Renal pelvis (tissue), 4 donors: ENCODE results near the gene PLA2G4A. TPM values are rescaled to one million over a fixed set of nuclear protein-coding genes. Genes with fewer than 3 reads are reported as not detected.

ENCODE experiments used
- DNase-seq: peaks from one replicate; pipeline ENCODE4 v3.0.0-alpha.2; 2013
- polyA plus RNA-seq, 3 donors: library from polyadenylated mRNA; unstranded; fragments of 120-200 nt; gene quantifications; one replicate each; pipeline ENCODE4 v1.2.1, GENCODE V29; 2013; ENCODE audit not compliant: insufficient read length in 3 of 3

The PLA2G4A gene
- polyA plus RNA-seq, 3 donors, result 4.6 to 8.5 (median 8.3) TPM

DNA sequence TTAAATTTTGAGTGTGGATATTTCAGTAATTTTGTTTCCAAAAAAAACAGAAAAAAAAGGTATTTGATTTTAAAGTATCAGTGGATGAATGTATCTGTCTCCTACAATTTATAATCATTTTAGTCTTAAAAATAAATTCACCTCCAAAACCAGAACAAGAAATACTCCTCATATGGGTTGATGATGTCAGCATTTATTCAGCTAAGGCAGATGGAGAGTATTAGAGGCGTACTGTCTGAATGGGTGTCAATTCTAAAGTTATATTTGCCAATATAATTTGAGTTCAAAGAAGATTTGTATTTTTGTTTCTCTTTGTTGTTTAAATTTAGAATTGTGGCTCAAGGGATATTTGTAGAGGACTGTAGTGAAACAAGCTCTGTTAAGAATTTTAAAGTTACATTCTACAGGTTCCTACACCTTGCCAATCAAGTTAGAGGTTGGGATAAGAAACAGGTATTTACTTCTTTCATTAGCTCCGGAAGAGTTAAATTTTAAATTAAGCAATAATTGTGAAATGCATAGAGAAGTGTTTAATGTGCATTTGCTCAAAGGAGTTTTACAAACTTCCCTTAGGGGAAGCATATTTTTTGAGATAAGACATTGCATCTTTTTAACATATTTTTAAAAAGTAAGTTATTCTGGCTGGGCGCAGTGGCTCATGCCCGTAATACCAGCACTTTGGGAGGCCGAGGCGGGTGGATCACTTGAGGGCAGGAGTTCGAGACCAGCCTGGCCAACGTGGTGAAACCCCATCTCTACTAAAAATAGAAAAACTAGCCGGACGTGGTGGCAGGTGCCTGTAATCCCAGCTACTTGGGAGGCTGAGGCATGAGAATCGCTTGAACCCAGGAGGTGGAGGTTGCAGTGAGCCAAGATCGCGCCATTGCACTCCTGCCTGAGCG, 1.2 kb downstream of the PLA2G4A start:
- no peak for DNase-seq

DNA sequence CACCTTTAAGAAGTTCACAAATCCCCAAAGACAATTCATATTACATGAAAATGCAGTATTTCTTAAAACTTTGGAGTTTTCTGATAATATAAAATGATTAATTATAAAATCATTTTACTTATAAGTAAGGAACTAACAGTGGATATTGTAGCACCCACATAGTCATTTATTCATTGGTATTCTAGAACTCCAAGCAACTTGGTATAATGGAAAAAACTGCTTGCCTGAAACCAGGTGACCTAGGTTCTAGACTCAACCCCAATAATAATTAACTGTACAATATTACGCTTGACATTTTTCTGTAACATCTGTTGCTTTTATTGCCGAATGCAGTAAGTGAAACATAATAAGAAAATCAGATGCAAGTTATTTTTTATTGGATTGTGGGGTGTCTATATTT, 2.4 kb downstream of the PLA2G4A start:
- DNase-seq, result no peak

DNA sequence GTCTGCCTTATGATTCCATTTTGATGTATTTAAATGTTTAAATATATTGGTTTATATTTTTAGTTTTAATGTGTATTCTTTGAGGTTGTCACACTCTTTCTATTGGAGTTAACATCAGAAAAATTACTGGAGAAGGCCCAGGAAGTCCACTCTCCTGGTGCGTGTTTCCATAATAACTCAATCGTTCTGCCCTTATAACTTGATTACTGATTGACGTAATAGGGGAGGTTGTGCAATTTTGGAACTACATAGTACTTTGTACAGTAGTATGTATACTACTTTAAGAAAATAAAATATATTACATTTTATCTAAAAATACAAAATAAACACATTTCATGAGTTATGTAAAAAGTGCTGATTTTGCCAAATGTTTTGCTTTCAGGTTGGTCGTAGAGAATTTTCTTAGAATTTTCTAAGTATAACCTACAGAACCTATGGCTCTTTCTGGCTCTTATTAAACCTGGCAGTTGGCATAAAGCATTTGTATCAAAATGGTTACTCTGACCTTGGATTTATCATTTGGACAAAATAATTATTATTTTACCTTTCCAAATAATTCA, 5.7 kb downstream of the PLA2G4A start:
- DNase-seq, result no peak

- DNase-seq, result no peak
Observed at GRCh38 chr1:186835448-186835847, 6.7 kb downstream of the PLA2G4A start.

DNA sequence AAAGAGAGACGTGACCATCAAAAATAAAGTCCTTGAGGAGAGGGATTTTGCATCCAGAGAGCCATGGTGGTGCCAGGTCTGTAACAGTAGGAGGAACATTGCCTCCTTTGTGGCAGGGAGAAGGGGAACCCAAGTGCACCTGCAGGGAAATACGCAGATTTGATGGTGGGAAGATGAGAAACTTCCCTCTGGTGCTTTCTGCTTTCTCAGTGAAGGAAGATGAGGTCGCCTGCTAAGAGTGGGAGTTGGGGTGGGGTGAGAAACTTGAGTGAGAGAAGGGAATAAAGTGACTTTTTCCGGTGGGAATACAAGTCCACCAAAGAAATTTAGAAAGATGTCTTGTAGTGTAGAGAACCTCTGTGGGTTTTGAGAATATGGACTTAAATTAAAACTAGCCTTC, 9.1 kb downstream of the PLA2G4A start:
- no peak for DNase-seq

- DNase-seq, result peak; percentile 26
Observed at GRCh38 chr1:186838380-186839040, 9.8 kb downstream of the PLA2G4A start.

- DNase-seq, result no peak
Observed at GRCh38 chr1:186839041-186839400, 10.3 kb downstream of the PLA2G4A start.

DNA sequence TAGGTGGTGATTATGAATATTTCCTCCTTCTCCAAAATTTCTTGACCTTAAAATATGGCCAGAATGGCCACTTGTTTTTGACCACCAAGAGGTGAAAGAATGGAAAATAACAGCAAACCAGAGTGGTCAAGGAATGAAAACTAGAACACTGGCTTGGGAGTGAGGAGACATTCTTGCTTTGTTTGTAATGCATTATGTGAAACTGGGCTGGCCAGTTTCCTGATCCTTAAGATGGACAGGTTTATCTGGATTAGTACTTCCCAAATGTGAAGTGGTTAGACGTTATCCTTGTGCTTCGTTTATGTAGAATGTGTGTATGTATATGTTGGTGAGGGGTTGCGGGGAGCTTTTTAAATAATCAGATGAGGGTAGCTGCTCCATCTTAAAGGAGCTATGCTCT, 12.8 kb downstream of the PLA2G4A start:
- DNase-seq, result no peak

- no peak for DNase-seq
Observed at GRCh38 chr1:186842547-186842946, 13.8 kb downstream of the PLA2G4A start.

DNA sequence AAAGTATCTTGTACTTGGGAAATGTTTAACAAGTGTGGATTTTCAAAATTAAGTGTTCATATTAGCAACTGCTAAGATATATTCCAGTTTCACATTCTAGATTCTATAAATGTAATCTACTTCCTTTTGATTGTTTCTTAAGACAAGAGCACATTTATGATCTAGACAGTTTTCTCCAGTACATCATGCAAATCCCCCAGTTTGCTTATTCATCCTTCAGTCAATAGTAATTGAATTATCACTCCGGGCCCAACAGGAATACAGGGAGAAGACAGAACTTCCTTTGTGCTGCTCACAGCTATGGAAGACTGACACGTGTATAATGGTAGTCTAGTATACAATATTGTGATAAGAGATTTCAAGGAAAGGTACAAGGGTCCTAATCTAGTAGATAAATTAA, 14.5 kb downstream of the PLA2G4A start:
- DNase-seq, result no peak

DNA sequence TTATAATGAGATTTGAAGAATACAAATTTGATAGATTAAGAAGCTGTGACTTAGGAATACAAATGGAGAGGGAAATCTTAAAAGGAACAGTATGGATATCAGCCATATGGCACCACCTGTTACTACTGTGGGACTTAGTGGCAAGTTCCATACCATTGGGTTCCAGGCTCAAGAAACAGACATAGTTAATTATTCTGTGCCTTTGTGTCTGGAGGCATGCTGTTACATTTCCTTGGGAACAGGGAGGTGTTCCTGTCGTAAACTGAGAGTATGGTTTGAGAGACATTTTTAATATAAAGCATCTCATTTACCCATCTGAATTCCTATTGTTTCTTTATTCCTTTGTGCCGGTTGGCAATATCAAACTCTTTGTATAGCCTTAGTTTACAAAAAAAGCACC, 15.2 kb downstream of the PLA2G4A start:
- DNase-seq, result no peak

- no peak for DNase-seq
Observed at GRCh38 chr1:186845576-186846210, 16.9 kb downstream of the PLA2G4A start.

DNA sequence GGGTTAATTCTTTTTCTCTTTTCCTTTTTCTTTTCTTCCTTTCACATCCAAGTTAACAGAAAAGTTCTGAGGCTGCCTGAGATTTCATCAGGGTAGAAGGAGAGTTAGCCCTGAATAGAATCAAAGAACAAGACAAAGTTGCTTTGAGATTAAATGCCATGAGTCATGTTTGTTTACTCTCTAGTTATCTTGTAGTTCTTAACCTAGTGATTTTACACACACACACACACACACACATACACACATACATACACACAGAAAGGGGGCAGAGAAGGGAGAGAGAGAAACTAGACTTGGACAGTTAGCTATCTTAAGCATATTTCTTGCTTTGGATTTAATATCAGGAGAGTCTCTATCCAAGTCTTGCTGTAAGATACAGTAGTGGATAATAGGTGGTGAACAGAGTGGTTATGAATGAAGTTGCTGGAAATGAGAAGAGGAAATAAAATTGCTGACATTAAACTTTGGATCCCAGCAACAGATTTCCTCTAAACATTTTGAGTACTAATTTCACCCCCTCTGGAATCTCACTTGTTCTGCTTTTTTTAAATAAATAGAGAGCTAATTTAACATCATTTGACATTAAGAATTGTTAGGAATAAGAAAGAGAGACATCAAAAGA, 19.9 kb downstream of the PLA2G4A start:
- DNase-seq, result no peak

DNA sequence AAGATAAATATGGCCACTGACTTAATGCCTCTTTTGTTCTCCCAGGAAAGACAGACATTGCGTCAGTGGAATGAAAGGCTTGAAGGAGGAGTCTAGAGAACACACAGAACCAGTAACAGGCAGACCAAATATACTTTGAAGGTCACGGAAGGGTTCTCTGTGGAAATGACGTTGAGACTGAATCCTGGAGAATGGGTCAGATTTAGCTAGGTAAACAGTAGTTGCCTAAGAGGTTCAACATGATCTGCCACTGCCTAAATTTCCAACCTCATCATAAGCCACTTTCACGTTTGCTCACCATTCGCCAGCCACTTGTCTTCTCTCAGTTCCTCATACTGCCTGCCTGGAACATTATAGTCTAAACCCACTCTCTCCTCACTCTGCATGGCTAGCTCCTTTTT, 20.5 kb downstream of the PLA2G4A start:
- no peak for DNase-seq

DNA sequence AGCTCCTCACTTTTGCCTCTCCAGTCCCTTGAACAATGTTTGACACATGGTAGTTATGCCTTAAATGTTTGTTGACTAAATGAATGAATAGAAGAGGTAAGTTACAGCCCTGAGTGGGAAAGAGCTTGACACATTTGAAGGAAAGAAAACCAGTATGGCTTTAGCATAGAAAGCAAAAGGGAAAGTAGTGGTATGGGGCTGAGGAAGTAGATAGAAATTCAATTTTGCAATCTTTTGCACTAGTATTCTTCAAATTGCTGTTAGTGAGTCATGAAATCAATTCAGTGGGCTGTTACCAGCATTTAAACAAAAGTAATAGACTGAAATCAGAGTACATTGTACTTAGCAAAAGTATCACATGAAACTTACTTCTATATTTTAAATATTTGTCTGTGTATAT, 21.1 kb downstream of the PLA2G4A start:
- DNase-seq, result no peak

- no peak for DNase-seq
Observed at GRCh38 chr1:186854102-186854501, 25.4 kb downstream of the PLA2G4A start.

GRCh38 chr1:186858923-186859322, 30.2 kb downstream of the PLA2G4A start:
- no peak for DNase-seq

- DNase-seq, result no peak
Observed at GRCh38 chr1:186859995-186860394, 31.2 kb downstream of the PLA2G4A start.

DNA sequence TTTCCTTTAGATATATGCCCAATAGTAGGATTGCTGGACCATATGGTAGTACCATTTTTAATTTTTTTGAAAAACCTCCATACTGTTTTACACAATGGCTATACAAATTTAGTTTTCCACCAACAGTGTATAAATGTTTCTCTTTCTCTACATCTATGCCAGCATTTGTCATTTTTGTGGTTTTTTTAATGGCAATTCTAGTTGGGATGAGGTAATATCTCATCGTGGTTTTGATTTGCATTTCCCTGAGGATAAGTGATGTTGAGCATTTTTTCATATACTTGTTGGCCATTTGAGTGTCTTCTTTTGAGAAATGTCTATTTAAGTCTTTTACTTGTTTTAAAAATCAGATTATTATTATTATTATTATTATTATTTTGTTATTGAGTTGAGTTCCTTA, 35.5 kb downstream of the PLA2G4A start:
- DNase-seq, result no peak

- DNase-seq, result no peak
Observed at GRCh38 chr1:186865253-186865652, 36.5 kb downstream of the PLA2G4A start.

GRCh38 chr1:186865857-186866256, 37.1 kb downstream of the PLA2G4A start:
- no peak for DNase-seq

DNA sequence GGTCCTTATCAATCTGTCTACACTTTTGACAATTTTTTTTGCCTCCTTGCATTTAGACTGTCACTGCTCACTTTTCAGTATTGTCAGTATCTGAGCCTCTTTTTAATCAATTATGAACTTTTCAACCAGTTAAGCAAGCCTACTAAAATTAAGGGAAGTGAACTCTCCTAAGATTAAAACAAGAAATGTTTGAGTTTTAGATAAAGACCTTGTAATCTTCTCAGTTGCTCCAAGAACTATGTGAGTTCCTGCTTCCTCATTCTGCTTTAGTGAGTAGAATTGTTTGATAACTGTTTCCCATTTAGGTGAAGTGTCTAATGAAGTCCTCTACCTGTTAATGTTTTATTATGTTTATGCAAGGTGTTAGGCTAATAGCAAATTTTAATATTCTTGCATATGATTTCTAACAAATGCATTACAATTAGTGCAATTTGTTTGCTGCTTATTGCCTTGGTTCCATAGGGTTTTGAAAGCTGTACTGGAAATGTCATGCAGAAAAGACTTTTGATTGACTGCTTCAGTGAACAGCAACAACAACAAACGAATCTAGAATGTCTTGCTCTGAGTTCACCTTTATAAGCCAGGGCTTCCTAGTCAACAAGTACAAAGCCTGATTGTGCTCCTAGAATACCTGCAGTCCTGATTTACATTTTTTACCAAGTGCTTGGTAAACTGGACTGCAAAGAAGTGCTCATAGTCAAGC, 40.9 kb downstream of the PLA2G4A start:
- no peak for DNase-seq
